Cardiac ventricle fibroblast (primary cell): Measurements from ENCODE around the gene CCDC134. TPM values are rescaled to one million over a fixed set of nuclear protein-coding genes. Genes with fewer than 3 reads are reported as not detected.

Experiments used
- total RNA-seq: library from RNA; depleted of rRNA; stranded (reverse); fragments of >200 nt; gene quantifications from 2 replicates; pipeline ENCODE4 v1.2.3, GENCODE V29; 2015

CCDC134 gene
- 1.2 and 3.8 TPM in 2 replicates for total RNA-seq

GRCh38 chr22:41800348-41801146 is at the start of gene CCDC134:
Gene CCDC134, plus strand, starts transcription at chr22:41800679. Its CDS starts 8,212 bp downstream, at chr22:41808891.

GRCh38 chr22:41832553-41833368 is 32.3 kb downstream of the CCDC134 start, which contains the start of gene SREBF2:
Gene SREBF2, plus strand, starts transcription at chr22:41833105. Its CDS starts 166 bp downstream, at chr22:41833271.

Other genes starting within 250 kb of the CCDC134 start
- 3.6 and 4.9 TPM in 2 replicates for gene CSDC2, start 239.7 kb upstream of the CCDC134 start, total RNA-seq
- 76.2 and 78.2 TPM in 2 replicates for gene PMM1, start 210.8 kb upstream of the CCDC134 start, total RNA-seq
- 19.2 and 50.6 TPM in 2 replicates for gene DESI1, start 179.6 kb upstream of the CCDC134 start, total RNA-seq
- gene XRCC6, start 179.4 kb upstream of the CCDC134 start, total RNA-seq = 179 and 183 TPM in 2 replicates
- gene SNU13, start 111.8 kb upstream of the CCDC134 start, total RNA-seq = 110 and 118 TPM in 2 replicates
- gene MEI1, start 101.2 kb upstream of the CCDC134 start, total RNA-seq = not detected in 2 replicates
- gene SREBF2, start 32.4 kb downstream of the CCDC134 start, total RNA-seq = 47.9 and 49.5 TPM in 2 replicates
- gene SHISA8, start 114.4 kb downstream of the CCDC134 start, total RNA-seq = not detected in 2 replicates
- 0.05 TPM in 1 of 2 replicates, not detected in the other for gene TNFRSF13C, start 126.1 kb downstream of the CCDC134 start, total RNA-seq
- gene CENPM, start 146.5 kb downstream of the CCDC134 start, total RNA-seq = 0.39 and 2.1 TPM in 2 replicates
- gene SEPTIN3, start 168.8 kb downstream of the CCDC134 start, total RNA-seq = 0.10 TPM in 1 of 2 replicates, not detected in the other
- 0.19 and 0.39 TPM in 2 replicates for gene WBP2NL, start 198.1 kb downstream of the CCDC134 start, total RNA-seq